ENCODE data around the gene WDR38. TPM values are rescaled to one million over a fixed set of nuclear protein-coding genes. Genes with fewer than 3 reads are reported as not detected.

Gene WDR38
- total and polyA plus RNA-seq, 2 donors (not counting 1 experiment from before 2014, with no cell fraction given): not detected

DNA sequence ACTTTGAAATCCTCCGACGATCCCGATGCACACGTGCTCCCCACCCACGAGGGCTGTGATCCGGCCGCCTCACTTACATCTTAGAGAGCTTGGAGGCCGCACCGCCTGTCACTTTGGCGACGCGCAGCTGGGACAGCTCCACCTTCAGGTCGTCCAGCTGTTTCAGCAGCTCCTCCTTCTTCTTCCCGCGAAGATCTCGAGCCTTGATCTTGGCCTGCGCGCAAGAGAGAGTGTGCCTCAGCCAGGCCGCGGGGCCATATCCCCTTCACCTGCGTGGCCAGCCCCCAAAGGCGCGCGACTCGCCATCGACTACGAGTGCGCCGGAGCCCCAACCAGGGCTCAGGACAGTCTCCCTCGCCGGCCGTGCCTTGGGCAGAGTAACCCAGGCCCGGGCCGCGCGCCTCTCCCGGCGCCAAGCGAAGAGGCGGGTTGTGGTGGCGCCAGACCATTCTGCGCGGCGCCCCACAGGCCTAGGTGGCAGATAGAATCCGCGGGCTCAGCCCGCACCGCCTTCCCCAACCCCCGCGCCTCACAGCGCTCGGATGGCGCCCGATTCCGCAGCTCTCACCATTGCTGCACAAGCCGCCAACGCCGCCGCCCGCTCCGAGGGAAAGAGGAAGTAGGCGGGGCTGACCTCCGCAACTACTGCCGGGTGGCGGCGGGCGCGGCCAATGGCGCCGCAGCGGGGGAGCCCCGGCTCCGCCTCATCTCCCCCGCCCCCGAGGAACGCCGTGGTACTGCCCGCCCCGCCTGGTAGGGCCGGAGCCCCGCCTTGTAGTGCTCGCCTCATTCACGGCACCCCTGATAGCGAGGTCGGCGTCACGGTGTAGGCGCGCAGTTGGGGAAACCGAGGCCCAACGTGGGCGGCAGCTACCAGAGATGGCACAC is 8.3 kb downstream of the WDR38 start, which contains the start of the genes ARPC5L and RPL35:
TSS of gene ARPC5L (plus strand) at position 789 of the 888 bp plus-strand sequence. CDS start 7,161 bp downstream, outside the sequence.
TSS of gene RPL35 (minus strand) at position 616 of the 888 bp plus-strand sequence. CDS start at position 571, 45 bp downstream.
- TF ChIP-seq, protein P1, sequence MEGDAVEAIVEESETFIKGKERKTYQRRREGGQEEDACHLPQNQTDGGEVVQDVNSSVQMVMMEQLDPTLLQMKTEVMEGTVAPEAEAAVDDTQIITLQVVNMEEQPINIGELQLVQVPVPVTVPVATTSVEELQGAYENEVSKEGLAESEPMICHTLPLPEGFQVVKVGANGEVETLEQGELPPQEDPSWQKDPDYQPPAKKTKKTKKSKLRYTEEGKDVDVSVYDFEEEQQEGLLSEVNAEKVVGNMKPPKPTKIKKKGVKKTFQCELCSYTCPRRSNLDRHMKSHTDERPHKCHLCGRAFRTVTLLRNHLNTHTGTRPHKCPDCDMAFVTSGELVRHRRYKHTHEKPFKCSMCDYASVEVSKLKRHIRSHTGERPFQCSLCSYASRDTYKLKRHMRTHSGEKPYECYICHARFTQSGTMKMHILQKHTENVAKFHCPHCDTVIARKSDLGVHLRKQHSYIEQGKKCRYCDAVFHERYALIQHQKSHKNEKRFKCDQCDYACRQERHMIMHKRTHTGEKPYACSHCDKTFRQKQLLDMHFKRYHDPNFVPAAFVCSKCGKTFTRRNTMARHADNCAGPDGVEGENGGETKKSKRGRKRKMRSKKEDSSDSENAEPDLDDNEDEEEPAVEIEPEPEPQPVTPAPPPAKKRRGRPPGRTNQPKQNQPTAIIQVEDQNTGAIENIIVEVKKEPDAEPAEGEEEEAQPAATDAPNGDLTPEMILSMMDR (conservative IDR thresholded peaks at IDR 0.05 in 1 of 2, IDR thresholded peaks at IDR 0.05 in 1 of 2; ENCODE audit: low read depth in 1 of 2, low read length in 2 of 2): peak in 1 of 2 donors; percentile 17
- TF ChIP-seq EZH2 (IDR thresholded peaks at IDR 0.05; ENCODE audit: low read length, missing control alignments): no peak
- DNase-seq (ENCODE audit: low read depth in 2 of 2): peak; percentile 91 to 92
- Histone ChIP-seq H3K36me3 (ENCODE audit: control insufficient read depth, insufficient read depth, low read length) (peaks cover 36% of the 10 kb centered on the region), H3K27ac (ENCODE audit: insufficient read depth, low read length) (peak within 1 kb of the TSS; percentile 93), H3K9ac (ENCODE audit: insufficient read depth, low read length) (peak within 1 kb of the TSS; percentile 98), H3K9me3 (ENCODE audit: control insufficient read depth, insufficient read depth, low read depth, low read length) (no peaks in the 10 kb centered on the region), H3K4me2 (ENCODE audit: extremely low read depth, insufficient read depth, low read length) (peak within 1 kb of the TSS; percentile 99), H4K20me1 (ENCODE audit: control insufficient read depth, extremely low read depth, insufficient read depth, low read length) (peaks cover 4% of the 10 kb centered on the region), H3K4me3 (replicated peaks in 1 of 4; ENCODE audit: control extremely low read depth in 1 of 4, insufficient read depth in 1 of 4, low read depth in 3 of 4, low read length in 4 of 4) (peak within 1 kb of the TSS; percentile 87 to 99 (median 96)), H2AFZ (ENCODE audit: low read length) (peak within 1 kb of the TSS; percentile 100), H3K4me1 (ENCODE audit: control insufficient read depth, extremely low read depth, insufficient read depth, low read length) (peaks cover 3% of the 10 kb centered on the region), H3K27me3 (ENCODE audit: control insufficient read depth, insufficient read depth, low read length) (no peaks in the 10 kb centered on the region), H3K79me2 (ENCODE audit: control insufficient read depth, insufficient read depth, low read length) (peaks cover 36% of the 10 kb centered on the region)

DNA sequence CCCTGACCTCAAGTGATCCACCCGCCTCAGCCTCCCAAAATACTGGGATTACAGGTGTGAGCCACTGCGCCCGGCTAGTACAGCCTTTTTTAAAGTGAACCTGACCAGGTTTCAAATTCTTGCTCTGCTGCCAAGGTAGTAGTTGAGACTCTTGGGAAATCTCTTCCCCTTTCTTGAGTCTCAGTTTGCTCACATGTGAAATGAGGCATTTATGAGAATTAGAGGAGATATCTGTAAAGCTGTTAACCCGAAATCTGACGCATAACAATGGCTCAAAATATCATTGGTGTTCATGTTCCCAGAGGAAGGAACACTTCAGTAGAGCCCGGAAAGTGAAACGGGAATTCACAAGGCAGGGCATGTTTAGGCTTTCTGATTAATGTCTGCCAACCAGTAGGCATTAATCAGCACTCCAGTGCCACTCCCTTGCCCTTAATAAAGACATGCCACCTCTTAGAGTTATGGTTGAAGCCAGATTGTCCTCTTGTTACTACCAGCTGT is 10.2 kb downstream of the WDR38 start:
- no peaks in the 10 kb centered on the region for H3K9me3 ChIP-seq (ENCODE audit: control insufficient read depth, insufficient read depth, low read depth, low read length)
- no peak overlapping the region for H2AFZ ChIP-seq (ENCODE audit: low read length)
- DNase-seq (ENCODE audit: low read depth in 2 of 2): no peak
- H3K4me1 ChIP-seq (ENCODE audit: control insufficient read depth, extremely low read depth, insufficient read depth, low read length): peaks cover 3% of the 10 kb centered on the region
- TF ChIP-seq, protein P1 (conservative IDR thresholded peaks at IDR 0.05 in 1 of 2, IDR thresholded peaks at IDR 0.05 in 1 of 2; ENCODE audit: low read depth in 1 of 2, low read length in 2 of 2): no peak
- TF ChIP-seq EZH2 (IDR thresholded peaks at IDR 0.05; ENCODE audit: low read length, missing control alignments): no peak
- H3K27me3 ChIP-seq (ENCODE audit: control insufficient read depth, insufficient read depth, low read length): no peaks in the 10 kb centered on the region
- peaks cover 23% of the 10 kb centered on the region for H3K36me3 ChIP-seq (ENCODE audit: control insufficient read depth, insufficient read depth, low read length)
- H3K4me3 ChIP-seq (replicated peaks in 1 of 4; ENCODE audit: control extremely low read depth in 1 of 4, insufficient read depth in 1 of 4, low read depth in 3 of 4, low read length in 4 of 4): no peak overlapping the region
- no peak overlapping the region for H3K27ac ChIP-seq (ENCODE audit: insufficient read depth, low read length)
- H3K79me2 ChIP-seq (ENCODE audit: control insufficient read depth, insufficient read depth, low read length): peaks cover 39% of the 10 kb centered on the region
- no peak overlapping the region for H3K9ac ChIP-seq (ENCODE audit: insufficient read depth, low read length)
- no peak overlapping the region for H3K4me2 ChIP-seq (ENCODE audit: extremely low read depth, insufficient read depth, low read length)
- H4K20me1 ChIP-seq (ENCODE audit: control insufficient read depth, extremely low read depth, insufficient read depth, low read length): peaks cover 2% of the 10 kb centered on the region
